NCI-H2029 treated with DMSO at 0.1 percent for 48 hours (cell line): ENCODE data around the gene NOMO2.
"Not testable (repeated sequence)": the region's sequence is repeated elsewhere in the genome, so short reads cannot be mapped to it uniquely, and the experiment has no call there.

Source experiments
- DNase-seq: peaks from one replicate; lab custom pipeline; 2025; lab: John Stamatoyannopoulos, UW

NOMO2 gene, protein sequence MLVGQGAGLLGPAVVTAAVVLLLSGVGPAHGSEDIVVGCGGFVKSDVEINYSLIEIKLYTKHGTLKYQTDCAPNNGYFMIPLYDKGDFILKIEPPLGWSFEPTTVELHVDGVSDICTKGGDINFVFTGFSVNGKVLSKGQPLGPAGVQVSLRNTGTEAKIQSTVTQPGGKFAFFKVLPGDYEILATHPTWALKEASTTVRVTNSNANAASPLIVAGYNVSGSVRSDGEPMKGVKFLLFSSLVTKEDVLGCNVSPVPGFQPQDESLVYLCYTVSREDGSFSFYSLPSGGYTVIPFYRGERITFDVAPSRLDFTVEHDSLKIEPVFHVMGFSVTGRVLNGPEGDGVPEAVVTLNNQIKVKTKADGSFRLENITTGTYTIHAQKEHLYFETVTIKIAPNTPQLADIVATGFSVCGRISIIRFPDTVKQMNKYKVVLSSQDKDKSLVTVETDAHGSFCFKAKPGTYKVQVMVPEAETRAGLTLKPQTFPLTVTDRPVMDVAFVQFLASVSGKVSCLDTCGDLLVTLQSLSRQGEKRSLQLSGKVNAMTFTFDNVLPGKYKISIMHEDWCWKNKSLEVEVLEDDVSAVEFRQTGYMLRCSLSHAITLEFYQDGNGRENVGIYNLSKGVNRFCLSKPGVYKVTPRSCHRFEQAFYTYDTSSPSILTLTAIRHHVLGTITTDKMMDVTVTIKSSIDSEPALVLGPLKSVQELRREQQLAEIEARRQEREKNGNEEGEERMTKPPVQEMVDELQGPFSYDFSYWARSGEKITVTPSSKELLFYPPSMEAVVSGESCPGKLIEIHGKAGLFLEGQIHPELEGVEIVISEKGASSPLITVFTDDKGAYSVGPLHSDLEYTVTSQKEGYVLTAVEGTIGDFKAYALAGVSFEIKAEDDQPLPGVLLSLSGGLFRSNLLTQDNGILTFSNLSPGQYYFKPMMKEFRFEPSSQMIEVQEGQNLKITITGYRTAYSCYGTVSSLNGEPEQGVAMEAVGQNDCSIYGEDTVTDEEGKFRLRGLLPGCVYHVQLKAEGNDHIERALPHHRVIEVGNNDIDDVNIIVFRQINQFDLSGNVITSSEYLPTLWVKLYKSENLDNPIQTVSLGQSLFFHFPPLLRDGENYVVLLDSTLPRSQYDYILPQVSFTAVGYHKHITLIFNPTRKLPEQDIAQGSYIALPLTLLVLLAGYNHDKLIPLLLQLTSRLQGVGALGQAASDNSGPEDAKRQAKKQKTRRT

DNA sequence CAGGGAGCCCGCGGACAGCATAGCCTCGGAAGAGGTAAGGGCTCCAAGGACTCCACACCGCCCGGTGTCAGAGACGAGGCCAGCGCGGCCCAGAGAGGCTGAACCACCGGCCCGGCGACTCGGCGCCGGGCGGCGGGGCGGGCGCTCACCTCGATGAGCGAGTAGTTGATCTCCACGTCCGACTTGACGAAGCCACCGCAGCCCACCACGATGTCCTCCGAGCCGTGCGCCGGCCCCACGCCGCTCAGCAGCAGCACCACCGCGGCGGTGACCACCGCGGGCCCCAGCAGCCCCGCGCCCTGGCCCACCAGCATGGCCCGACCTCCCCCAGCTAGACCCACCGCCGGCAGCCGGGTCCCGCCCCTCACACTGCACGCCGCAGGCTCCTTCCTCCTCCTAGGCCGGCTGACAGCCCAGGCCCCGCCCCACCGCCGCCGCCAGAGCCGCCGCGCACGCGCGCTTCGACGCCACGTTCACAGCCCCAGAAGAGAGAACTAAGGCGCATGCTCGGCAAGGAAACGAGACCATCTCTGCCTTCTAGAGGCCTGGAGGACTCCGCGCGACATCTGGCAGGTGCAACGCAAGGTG, at the start of gene NOMO2:
TSS of gene NOMO2 (minus strand) at position 371 of the 588 bp plus-strand sequence. CDS start at position 314, 57 bp downstream.
- not testable (repeated sequence) for DNase-seq

DNA sequence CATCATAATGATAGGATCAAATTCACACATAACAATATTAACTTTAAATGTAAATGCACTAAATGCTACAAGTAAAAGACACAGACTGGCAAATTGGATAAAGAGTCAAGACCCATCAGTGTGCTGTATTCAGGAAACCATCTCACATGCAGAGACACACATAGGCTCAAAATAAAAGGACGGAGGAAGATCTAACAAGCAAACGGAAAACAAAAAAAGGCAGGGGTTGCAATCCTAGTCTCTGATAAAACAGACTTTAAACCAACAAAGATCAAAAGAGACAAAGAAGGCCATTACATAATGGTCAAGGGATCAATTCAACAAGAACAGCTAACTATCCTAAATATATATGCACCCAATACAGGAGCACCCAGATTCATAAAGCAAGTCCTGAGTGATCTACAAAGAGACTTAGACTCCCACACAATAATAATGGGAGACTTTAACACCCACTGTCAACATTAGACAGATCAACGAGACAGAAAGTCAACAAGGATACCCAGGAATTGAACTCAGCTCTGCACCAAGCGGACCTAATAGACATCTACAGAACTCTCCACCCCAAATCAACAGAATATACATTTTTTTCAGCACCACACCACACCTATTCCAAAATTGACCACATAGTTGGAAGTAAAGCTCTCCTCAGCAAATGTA, 48.4 kb upstream of the NOMO2 start:
- not testable (repeated sequence) for DNase-seq

DNA sequence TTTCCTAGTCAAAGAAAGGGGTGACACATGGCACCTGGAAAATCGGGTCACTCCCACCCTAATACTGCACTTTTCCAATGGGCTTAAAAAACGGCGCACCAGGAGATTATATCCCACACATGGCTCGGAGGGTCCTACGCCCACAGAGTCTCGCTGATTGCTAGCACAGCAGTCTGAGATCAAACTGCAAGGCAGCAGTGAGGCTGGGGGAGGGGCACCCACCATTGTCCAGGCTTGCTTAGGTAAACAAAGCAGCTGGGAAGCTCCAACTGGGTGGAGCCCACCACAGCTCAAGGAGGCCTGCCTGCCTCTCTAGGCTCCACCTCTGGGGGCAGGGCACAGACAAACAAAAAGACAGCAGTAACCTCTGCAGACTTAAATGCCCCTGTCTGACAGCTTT, 46.4 kb upstream of the NOMO2 start:
- not testable (repeated sequence) for DNase-seq

DNA sequence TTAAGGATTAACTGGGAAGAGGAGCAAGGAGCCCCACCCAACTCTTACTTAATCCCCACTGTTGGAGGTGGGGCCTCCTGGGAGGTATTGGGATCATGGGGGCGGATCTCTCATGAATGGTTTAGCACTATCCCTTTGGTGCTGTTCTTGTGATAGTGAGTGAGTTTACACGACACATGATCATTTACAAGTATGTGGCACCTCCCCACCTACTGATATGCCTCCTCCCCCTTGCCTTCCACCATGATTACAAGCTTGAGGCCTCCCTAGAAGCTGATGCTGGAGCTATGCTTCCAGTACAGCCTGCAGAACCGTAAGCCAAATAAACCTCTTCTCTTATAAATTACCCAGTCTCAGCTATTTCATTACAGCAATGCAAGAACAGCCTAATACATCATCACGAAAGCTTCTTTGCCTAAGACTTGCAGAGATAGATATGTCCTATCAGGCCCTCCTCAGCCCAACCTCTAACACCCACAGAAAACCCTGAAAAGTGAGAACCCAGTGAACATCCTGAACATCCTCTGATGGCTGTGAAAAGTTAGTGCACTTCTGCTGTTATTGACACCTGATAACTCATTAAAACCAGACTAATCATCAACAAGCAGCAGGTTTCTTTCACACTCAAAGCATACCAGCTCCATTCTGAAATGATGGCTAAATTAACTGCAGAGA, 41.8 kb upstream of the NOMO2 start:
- DNase-seq, result not testable (repeated sequence)

DNA sequence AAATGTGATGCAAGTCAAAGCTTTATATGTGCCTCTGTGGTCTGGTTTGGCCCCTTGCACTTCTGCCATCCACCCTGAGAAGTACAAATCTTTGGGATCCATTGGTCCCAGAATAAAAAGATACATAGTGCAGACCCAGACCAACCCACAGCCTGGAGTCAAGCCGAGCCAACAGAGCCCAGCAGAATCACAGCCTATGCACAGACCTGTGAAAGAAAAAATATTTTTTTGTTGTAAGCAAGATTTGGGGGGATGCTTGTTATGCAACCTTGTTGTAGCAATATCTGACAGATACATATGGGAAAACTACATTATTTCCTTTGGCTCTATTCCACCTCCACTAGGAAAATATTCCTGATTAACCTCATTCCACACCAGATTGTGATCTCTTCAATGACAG, 36.7 kb upstream of the NOMO2 start:
- not testable (repeated sequence) for DNase-seq

GRCh38 chr16:18597734-18598133, 35.8 kb upstream of the NOMO2 start:
- not testable (repeated sequence) for DNase-seq

DNA sequence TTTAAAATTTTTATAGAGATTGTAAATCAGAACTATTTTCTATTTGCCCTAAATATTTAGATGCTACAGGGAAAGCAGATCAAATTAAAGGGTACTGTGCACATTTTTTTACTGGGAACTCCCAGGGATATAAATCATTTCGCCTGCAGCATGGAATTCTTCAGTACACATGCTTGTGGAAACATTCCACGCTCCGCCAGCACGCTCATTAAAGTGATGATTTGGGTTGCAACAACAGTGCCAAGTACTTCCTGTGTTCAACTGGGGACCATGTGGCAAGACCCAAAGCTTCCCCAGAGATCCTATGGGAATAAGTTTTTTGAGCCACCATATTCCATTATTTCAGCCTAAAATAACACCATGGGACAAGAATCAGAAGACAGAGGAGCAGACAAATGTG, 35.4 kb upstream of the NOMO2 start:
- DNase-seq, result not testable (repeated sequence)

DNA sequence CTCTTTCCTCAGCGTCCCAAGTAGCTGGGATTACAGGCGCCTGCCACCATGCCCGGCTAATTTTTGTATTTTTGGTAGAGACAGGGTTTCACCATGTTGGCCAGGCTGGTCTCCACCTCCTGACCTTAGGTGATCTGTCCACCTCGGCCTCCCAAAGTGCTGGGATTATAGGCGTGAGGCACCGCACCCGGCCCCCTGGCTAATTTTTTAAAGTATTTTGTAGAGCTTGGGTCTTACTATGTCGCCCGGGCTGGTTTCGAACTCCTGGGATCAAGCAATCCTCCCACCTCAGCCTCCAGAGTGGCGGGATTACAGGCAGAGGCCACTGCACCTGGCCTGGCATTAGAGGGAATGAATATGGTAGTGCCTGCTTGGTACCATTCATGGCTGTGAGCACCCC, 33.9 kb upstream of the NOMO2 start:
- DNase-seq, result not testable (repeated sequence)

- not testable (repeated sequence) for DNase-seq
Measured at GRCh38 chr16:18594880-18595279, 33.0 kb upstream of the NOMO2 start.

DNA sequence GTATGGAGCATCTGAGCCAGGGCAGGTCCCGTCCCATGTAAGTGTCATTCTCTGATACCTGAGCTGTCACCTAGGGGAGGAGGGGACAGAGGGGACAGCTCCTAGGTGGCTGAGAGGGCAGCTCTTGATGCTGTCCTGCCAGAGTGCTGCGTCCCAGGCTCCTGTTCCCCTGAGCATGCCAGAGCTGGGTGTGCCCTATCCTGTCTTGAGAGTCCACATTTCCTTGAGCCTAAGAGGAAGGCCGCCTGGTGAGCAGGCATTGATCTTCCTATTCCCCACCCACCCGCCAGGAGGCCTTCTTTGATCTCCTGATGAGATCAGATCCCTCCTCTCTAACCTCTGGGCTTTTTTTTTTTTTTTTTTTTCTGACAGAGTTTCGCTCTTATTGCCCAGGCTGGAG, 32.0 kb upstream of the NOMO2 start:
- not testable (repeated sequence) for DNase-seq

DNA sequence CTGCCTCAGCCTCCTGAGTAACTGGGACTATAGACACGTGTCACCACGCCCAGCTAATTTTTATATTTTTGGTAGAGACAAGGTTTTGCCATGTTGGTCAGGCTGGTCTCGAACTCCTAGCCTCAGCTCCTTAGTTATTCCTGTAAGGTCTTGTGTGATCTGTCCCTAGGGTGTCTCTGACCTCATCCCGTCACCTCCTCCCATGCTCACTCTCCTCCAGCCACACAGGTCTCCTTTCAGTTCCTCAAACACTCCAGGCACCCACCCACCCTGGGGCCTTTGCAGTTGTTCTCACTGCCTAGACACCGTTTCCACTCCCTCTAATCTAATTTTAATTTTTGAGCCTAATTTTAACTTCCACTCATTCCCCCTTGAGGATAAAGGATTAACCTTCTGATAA, 31.1 kb upstream of the NOMO2 start:
- not testable (repeated sequence) for DNase-seq

GRCh38 chr16:18591908-18592307, 30.0 kb upstream of the NOMO2 start:
- peak; percentile 16 for DNase-seq

- DNase-seq, result not testable (repeated sequence)
Measured at GRCh38 chr16:18591441-18591840, 29.5 kb upstream of the NOMO2 start.

- not testable (repeated sequence) for DNase-seq
Measured at GRCh38 chr16:18589806-18590205, 27.9 kb upstream of the NOMO2 start.

GRCh38 chr16:18586560-18587540, 25.0 kb upstream of the NOMO2 start:
- not testable (repeated sequence) for DNase-seq

- not testable (repeated sequence) for DNase-seq
Measured at GRCh38 chr16:18585789-18586188, 23.9 kb upstream of the NOMO2 start.

DNA sequence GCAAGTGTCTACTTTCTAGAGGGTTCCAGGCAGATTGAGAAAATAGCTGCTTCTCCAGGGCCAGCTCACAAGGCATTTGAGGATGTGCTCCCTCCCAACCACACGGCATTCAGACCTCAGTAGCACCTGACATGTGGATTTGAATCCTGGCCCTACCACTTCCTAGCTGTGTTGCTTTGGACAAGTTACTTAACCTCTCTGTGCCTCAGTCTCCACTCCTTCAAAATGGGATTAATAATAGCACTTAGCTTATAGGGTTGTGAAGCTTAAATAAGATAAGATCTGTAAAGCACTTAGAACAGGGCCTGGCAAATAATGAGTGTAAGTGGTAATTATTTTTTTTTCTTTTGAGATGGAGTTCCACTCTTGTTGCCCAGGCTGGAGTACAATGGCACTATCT, 21.0 kb upstream of the NOMO2 start:
- no peak for DNase-seq

DNA sequence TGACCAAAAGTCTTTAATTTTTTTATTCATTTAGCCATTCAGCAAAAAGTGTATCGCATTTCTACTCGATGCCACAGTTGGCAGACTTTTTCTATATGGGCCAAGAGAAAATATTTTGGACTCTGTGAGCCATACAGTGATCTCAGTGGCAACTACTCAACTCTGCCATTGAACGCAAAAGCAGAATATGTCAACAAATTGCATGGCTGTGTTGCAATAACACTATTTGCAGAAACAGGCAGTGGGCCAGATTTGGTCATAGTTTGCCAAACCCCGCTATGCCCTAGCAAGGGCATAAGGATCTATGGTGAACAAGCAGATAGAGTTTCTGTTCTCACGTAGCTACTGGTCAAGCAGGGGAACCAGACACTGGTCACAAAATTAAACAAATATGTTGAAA, 18.5 kb upstream of the NOMO2 start:
- not testable (repeated sequence) for DNase-seq

GRCh38 chr16:18579261-18579660, 17.4 kb upstream of the NOMO2 start:
- DNase-seq, result not testable (repeated sequence)
